Esophagus squamous epithelium (tissue), 4 donors: ENCODE results near the gene SPRED3.

Source experiments
- CTCF ChIP-seq, 6 experiments: fragments of 450-650 bp in 4 of 6; fragments of 200-600 bp in 2 of 6; sonication (generic) in 2 of 6; IDR thresholded peaks; one replicate each; pipeline ENCODE4 v1.5.1; 2016 to 2019; ENCODE audit warnings: antibody characterized with exemption in 6 of 6, mild to moderate bottlenecking in 4 of 6, moderate library complexity in 4 of 6
- POLR2A ChIP-seq, 4 donors: fragments of 450-650 bp; IDR thresholded peaks; one replicate each; pipeline ENCODE4 v1.6.1; 2017; ENCODE audit warnings: antibody characterized with exemption in 4 of 4, mild to moderate bottlenecking in 4 of 4, moderate library complexity in 3 of 4

DNA sequence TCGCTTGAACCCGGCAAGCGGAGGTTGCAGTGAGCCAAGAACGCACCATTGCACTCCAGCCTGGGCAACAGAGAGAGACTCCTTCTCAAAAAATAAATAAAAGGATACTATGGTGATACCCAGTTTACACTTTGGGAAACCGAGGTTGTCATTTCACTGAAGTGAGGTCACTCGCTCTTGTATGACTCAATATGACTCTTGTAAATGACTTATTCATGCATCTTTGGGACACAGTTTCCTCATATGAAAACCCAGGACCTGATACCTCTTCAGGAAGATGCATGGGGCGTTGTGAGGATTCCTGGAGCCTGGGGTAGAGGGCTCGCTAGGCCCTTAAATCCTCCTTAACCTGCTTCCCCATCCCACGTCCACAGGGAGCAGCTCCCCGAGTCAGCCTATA is 9.6 kb upstream of the SPRED3 start:
- TF ChIP-seq CTCF (IDR thresholded peaks at IDR 0.05), result no peak
- no peak for TF ChIP-seq POLR2A (IDR thresholded peaks at IDR 0.05)
